Activated naive CD8-positive, alpha-beta T cell treated with anti-CD3 and anti-CD28 coated beads, Interleukin-2, amount 50 U/mL, for 16 hours (primary cell): Measurements from ENCODE around the gene DAZAP1.
"Not testable (repeated sequence)": the region's sequence is repeated elsewhere in the genome, so short reads cannot be mapped to it uniquely, and the experiment has no call there.

Source experiments
- DNase-seq: peaks from one replicate; pipeline ENCODE4 v3.0.0-alpha.2; 2020; ENCODE audit warnings: low read depth, low spot score

The DAZAP1 gene

DNA sequence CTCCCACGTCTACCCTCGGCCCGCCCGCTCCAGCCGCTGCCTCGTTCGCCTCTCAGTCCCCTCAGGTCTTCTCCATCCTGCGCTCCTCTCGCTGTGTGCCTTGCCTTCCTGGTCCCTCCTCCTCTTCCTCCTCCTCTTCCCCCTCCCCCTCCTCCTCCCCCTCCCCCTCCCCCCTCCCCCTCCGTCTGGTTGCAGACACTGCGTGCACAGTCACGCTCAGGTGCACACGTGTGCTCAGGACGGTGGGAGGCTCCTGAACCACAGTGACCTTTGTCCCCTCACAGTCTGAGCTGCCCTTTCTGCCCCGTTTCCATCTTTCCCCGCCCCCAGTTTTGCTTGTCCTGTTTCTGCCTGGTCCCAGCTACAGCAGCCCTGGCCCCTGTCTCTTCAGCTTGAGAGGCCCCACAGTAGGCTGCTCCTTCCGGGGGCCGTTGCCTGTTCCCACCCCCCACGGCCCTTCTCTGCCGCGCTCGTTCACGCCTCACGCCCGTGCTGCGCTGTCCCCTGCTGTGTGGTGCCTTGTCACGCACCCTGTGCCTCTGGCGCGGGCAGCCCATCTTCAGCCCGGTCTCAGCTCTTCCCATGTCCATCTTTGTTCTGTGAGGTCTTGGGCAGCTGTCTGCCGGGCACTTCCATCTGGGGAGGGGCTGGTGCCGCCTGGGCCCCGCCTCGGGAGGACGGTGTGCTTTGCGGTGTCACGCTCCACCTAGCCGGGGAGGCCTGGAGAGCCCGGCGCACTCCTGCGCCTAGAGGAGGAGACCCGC lies 17.0 kb downstream of the DAZAP1 start:
- DNase-seq = no peak

DNA sequence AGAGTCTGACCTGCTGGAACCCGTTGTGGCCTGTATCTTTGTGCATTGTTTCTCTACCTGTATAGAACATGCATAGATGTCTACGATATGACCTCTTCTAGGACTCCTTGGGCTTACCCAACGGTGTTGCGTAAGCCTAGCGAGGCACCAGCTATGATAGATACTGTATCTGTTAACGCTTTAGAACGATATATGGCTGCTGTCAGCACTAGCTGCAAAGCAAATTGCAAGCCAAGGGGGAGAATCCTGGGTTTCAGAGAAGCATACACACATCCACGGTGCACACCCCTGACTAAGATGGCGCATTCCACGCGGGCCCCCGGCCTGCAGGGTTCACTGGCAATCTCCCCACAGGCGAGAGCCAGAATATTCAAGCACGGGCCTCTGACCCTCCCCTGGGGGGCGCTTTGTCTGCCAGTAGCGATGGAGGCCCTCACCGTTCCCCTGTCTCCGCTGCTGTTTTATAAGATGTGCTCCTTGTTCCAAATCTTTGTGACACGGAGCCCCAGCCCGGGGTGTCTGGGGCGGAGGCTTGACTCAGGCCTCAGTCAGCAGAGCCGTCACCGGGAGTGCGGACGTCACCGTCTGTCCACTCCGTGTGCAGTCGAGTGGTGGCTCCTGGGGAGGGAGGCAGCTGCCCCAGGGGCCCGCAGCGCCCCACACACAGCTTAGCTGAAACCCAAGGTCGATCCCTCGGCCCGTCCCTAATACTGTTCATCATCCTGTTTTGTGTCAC lies 17.9 kb downstream of the DAZAP1 start:
- DNase-seq = no peak

DNA sequence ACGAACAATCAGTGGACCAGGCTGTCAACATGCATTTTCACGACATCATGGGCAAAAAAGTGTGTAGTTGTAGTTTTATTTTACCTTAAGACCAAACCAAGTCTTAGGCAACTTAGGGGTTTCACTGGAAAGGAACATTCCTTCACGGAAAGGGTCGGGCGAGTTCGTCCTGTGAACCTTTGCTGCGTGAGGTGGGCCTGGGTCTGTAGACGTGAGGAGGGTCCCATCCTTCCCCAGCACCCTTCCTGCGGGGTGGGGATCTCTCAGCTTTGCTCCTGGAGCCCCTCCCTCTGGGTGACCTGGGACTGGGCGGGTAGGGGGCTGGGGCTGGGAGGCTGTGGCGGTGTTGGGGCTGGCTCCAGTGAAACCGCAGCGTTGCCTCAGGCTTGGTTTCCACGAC lies 18.5 kb downstream of the DAZAP1 start:
- no peak for DNase-seq

DNA sequence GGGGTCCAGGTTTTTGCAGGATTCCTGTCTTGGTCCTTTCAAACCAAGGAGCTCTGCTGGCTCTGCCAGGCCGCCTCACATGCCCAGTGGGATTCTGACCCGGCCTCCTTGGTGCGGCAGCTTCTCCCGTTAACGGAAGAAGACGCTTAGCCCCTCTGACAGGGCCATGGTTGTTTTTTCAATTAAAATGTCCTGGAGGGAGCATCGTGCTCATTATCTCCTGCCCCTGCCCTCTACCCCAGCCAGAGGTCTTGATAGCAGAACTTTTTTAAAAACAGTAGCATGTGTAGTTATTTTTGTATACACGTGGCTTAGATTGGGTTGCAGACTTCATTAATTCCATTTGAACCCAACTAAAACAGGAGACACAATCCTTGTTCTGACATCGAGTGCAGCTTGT lies 19.4 kb downstream of the DAZAP1 start:
- no peak for DNase-seq

DNA sequence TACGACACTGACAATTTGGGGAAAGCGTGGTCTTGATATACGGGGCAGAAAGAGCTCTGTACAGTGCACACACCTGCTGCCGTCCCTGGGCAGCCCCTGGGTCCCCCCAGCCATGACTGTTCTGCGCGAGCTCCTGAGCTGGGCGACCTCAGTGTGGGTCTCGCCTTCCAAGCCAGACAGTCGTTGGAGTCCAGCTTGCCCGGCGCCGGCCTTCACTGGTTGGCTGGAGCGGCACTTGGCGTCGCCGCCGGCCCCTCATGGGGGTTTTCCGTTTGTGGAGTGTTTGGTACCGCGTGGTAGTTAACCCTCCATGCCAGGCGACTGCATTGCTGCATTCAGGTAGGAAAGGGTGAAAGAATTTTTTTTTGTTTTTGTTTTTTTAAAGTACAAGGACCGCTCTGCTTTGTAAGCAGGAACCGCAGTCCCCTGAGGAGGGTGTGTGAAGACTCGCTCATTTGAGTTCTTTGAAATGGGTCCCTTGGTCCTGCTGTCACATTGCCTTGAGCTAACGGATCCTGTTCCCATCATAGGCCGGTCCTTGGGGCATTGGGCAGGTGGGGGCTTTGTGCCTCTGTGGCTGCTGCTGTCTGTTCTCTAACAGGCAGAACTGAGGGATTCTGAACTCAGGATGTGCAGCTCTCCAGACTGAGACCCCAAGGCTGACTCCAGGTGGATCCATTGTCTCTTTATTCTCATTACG lies 20.0 kb downstream of the DAZAP1 start:
- no peak for DNase-seq

DNA sequence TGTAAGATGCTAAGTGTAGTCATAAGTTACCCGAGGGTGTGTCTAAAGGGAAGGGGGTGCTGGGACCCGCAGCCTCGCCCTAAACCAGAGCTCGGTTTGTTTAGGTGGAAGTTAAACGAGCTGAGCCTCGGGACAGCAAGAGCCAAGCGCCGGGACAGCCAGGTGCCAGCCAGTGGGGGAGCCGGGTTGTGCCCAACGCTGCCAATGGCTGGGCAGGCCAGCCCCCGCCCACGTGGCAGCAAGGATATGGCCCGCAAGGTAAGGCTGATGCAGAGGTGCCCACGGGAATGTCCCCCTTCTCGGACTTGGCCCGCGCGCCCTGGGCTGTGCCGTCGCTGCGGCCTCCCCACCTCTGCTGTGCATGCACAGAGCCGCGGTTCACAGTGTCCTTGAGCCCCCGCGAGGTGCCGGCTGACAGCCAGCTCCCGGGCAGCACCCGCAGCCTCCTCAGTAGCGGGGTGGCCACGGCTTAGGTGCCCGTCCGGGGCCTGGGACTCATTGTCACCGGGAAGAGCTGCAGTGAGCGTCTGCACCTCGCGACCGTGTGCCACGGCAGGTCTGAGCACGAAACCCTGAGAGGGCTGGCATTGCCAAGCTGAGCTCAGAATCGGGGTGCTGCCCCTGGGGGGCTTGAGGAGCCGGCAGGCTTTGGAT lies 21.5 kb downstream of the DAZAP1 start:
- DNase-seq = no peak

DNA sequence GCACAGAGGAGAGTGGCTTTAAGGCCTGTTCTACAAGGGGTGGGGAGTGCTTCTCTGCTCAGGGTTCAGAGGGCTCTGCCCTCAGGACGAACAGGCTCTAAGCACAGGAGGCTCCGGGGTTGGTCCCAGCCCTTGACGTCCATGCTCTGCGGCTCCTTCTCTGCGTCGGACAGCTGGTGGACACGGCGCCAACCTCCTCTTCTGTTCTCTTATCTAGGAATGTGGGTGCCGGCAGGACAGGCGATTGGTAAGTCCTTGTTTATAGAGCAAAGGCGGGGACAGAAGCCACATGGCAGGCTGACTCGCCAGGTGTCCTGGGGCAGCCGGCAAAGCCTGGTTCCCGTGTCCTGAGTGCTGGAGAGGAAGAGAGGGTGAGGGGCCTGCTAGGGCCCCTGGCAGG lies 22.4 kb downstream of the DAZAP1 start:
- no peak for DNase-seq

DNA sequence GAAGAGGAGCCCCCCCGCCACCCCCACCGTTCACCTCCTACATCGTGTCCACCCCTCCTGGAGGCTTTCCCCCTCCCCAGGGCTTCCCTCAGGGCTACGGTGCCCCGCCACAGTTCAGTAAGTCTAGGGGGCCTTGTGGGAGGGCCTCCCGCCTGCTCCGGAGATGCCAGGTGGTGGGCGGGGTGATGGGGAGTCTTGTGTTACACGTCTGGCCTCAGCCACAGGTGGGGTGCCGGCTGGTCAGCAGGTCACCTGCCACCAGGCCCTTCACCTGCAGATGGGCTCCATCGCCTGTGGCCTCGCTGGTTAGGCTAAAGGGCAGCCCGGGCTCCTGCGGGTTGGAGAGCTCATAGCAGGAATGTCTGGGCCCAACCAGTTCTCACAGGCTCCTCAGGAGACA lies 22.9 kb downstream of the DAZAP1 start:
- DNase-seq = no peak

DNA sequence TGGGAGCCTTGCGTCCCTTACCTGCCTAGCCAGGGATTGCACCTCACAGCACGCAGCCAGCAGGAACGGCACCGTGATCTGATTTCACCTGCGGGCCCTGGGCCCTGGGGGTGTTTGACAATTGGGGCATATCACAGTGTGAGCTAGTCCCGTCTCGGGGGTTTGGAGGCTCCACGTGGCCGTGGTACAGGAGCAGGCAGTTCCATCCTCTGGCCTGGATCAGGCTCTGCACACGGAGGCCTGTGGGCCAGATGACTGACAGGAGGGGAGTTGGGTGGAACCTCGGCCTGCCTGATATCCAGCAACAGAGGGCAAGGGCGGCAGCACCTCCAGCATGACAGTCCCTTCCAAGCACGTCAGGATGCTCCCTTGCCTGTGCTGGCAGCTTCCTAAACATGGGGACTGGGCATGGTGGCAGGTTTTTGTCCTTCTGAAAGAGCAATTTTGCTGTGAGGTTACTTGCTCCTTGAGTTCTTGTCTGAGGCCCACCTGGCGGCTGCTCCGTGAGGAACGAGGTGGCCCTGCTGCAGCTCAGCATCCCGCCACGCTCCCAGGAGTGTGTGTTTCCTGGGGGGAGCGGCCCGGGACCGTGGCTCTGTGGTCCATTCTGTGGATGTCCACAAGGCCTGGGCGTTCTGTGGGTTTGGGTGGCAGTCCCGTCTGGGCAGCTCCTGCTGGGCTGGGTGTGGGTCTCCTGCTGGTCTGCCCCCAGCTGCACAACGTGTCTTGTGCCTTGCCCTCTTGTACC lies 24.5 kb downstream of the DAZAP1 start:
- no peak for DNase-seq

DNA sequence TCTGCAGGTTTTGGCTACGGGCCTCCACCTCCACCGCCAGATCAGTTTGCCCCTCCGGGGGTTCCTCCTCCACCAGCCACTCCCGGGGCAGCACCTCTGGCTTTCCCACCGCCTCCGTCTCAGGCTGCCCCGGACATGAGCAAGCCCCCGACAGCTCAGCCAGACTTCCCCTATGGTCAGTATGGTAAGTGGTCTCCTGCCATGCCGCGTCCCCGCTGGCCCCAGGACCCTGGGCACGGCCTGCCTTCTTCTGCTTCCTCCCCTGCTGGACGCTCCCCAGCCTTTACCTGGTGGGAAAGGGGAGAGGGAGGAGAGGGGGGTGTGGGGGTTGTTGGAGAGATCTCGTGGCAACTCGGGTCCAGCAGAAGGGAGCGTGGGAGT lies 25.1 kb downstream of the DAZAP1 start:
- no peak for DNase-seq

DNA sequence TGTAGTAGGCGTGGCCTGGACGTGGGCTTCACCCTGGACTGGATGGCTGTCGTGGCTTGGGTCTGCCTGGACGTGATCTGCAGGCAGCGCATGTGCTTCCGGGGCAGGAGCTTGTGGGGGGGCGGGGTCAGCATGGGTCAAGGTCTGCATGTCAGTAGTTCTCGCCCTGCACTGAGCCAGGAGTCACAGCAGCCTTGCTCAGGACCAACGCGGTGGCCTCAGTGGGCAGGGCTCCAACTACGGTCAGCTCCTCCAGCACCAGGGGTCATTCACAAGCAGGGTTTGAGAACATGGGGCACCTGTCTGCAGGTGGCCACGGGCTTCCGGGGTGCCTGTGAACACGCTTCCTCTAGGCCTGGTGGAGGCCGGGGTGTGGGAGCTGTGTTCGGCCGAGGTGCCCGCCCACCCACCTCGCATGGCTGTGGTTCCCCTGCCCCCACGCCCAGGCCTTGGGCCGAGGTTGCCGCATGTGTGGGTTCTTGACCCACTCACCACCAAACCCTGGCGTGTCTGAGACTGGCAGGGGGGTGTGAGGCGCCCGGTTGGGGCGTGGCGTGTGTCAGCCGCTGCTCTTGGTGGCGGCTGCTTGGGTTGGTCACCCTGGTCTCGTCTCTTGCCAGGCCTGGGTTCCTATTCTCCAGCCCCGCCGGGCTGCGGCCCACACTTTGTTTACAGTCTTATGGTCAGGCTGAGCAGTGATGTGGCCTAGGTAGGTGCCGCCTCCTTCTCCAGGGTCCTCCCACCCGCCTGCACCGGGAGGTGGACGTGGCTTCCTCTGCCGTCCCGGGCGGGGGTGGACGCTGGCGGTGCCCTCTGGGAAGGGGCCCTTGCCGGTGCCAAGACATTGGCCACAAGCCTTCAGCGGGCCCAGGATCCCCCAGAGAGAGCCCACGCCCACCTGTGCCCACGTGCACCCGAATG lies 26.0 kb downstream of the DAZAP1 start:
- DNase-seq = no peak

DNA sequence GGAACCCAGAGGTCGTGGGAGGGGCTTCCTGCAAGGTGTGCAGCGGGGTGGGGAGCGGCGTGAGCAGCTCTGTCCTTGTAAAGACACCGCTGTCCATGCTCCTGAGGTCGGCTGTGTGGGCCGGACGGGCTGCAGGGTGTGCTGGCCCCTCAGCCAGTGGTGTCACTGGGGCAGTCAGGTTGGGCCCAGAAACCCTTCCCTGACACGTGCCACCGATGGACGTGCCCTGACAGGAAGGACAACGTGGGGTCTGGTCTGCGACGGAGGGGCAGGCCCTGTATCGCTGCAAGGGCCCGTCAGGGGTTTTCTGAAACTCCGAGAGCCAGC lies 26.6 kb downstream of the DAZAP1 start:
- DNase-seq = no peak

DNA sequence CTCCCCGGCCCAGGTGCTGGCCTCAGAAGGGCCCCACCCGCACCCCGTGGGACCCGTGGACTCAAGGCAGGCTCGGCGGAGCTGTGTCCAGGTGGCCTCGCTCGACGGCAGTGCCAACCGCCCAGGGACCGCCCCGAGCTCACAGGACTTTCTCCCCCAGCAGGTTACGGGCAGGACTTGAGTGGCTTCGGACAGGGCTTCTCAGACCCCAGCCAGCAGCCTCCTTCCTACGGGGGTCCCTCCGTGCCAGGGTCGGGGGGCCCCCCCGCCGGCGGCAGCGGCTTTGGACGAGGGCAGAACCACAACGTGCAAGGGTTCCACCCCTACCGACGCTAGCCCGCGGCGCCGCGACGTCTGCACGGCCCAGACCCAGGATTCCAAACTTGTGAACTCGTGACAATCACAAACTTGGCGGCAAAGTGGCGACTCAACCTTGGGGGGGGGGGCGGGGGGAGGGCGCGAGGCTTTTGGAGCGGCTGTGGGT lies 27.2 kb downstream of the DAZAP1 start:
- no peak for DNase-seq

DNA sequence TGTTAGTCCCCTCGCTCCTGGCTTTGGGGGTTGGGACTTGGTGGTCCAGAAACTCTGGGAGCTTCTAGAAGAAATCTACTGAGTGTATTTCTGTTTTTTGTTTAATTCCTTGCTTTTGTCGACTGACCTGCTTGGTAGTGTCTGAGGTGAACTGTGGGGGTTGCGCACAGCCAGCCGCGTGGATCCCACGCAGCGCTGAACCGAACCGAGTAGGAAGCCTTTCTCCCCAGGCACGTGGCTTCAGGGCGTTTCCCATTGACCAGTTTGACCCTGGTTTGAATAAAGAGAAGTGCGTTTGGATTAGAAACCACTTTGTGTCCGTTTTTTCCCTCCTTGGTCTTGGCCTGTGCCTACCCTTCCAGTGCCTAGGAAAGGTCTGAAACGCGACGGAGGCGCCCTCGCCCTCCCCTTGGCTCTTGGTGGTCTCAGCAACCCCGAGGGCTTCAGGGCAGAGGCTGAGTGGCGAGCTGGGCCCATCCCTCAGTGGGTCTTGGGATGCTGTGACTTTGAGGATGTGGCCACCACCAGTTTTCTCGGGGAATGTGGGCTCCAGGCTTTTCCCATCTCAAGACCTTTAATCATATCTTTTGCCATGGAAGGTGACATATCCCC lies 28.1 kb downstream of the DAZAP1 start:
- no peak for DNase-seq

DNA sequence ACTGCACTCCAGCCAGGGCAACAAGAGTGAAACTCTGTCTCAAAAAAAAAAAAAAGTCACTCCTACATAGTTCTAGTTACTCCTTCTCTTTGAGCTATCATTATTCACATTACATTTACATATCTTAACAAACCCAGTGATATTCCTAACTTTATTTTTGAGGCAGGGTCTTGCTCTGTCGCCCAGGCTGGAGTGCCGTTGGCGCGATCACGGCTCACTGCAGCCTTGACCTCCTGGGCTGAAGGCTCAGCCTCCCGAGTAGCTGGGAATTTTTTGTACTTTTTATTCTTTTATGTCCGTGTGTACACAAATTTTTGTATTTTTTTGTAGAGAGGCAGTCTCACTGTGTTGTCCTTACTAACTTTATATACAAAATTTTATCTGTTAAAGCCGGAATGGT lies 30.2 kb downstream of the DAZAP1 start:
- no peak for DNase-seq

DNA sequence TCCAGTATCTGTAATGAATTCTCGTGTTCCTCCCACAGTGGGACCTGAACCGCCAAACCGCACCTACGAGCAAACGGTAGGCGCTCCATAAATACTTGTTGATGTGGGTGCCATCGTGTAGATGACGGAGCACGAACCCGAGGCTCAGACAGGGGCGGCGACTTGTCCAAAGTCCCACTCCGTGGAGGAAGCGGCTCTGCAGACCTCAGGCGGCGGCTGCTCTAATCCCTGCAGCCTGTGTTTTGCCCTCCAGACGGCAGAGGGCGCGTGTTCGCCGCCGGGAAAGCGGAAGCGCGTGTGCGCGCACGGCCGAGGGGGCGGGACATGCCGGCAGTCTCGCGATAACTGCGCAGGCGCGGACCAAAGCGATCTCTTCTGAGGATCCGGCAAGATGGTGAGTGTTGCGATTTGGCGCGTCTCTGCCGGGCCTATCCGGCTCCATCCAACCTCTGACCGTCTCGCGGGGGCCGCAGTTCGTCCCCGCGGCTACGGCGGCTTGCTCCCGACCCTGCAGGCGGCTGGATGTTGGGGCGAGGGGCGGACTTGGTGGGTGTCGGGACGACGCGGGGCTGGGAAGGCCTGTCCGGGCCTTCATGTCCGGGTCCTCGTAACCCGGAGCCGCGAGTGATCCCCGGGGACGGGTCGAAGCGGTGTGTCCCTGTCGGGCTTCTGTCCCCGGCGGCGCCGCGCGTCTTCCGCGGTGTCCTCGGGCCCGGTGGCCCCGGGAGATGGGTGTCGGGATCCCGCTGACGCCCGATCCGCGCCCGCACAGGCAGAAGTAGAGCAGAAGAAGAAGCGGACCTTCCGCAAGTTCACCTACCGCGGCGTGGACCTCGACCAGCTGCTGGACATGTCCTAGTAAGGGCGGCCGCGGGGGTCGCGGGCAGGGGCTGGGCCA lies 30.9 kb downstream of the DAZAP1 start, which contains the start of gene RPS15:
Gene RPS15 (plus strand): TSS at position 362 of the 898 bp plus-strand sequence. CDS start 30 bp downstream, at position 392.
- peak; percentile 85 for DNase-seq

DNA sequence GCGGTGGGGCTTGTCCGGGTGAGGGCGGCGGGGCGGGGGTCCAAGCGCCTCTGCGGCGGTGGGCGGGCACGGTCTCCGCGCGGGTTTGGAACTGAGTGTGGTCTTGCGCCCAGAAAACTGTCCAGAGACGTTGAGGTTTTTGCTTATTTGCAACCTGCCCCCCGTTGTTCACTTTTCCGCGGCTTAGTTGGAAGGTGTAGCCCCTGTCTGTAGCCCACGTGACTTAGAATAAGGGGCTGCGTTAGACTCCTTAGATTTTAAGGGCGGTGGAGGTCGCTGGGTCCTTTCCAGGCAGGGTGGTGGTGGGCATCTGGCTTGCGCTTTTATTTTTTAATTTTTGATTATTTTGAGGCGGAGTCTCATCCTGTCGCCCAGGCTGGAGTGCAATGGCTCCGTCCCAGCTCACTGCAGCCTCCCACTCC lies 31.6 kb downstream of the DAZAP1 start:
- no peak for DNase-seq

DNA sequence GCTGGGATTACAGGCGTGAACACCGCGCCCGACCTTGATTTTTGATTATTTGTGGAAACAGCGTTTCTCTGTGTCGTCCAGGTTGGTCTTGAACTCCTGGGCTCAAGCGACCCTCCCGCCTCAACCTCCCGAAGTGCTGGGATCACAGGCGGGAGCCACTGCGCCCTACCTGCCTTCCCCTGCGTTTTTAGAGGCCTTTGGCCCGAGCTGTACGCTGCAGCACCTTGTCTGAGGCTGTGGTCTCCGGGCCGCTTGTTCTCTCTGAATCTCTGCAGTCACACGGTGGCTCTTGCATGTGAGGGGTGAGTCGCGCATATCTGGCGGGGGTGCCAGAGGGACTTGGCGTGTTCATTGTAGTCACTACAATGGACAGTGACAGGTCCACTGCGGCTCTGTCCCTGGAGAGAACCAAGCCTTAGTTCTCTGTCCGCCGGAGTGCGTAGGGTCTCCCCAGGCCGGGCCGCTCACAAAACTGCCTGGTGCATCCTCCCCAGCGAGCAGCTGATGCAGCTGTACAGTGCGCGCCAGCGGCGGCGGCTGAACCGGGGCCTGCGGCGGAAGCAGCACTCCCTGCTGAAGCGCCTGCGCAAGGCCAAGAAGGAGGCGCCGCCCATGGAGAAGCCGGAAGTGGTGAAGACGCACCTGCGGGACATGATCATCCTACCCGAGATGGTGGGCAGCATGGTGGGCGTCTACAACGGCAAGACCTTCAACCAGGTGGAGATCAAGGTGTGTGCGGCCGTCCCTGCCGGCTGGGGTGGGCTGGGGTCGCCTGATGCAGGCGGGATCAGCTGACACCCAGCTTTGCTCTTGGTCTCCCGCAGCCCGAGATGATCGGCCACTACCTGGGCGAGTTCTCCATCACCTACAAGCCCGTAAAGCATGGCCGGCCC lies 32.4 kb downstream of the DAZAP1 start:
- not testable (repeated sequence) for DNase-seq
